GM23338 (cell line): ENCODE results near the gene PHF1.

ENCODE experiments used
- CREB1 ChIP-seq: fragments of 250-450 bp; sonication (Bioruptor Pico); IDR thresholded peaks from 2 replicates; pipeline ENCODE4 v1.5.0; 2020; ENCODE audit warnings: low read depth, mild to moderate bottlenecking, moderate library complexity
- CTCF ChIP-seq, 2 experiments: fragments of 200-600 bp in 1 of 2; sonication (generic) in 1 of 2; conservative IDR thresholded peaks; 2 replicates each; pipeline versions ENCODE4 v1.5.1 to v1.6.1; 2016 to 2017; ENCODE audit warnings: antibody characterized with exemption in 2 of 2, low read depth in 2 of 2, mild to moderate bottlenecking in 2 of 2, moderate library complexity in 1 of 2
- ETS1 ChIP-seq: IDR thresholded peaks from 2 replicates; pipeline ENCODE4 v1.6.1; 2016; ENCODE audit warnings: antibody characterized with exemption
- EZH2 ChIP-seq: fragments of 200-600 bp; sonication (generic); IDR thresholded peaks from one replicate; pipeline ENCODE4 v1.8.0; 2017; ENCODE audit warnings: antibody characterized with exemption, mild to moderate bottlenecking, low read depth; ENCODE audit not compliant: unreplicated experiment
- EZH2phosphoT487 ChIP-seq: fragments of 200-600 bp; sonication (generic); IDR thresholded peaks from one replicate; pipeline ENCODE4 v1.8.1; 2018; ENCODE audit warnings: antibody characterized with exemption; ENCODE audit not compliant: unreplicated experiment
- POLR2AphosphoS5 ChIP-seq: IDR thresholded peaks from 2 replicates; pipeline ENCODE4 v1.6.1; 2016; ENCODE audit warnings: antibody characterized with exemption, low read depth
- REST ChIP-seq: IDR thresholded peaks from one replicate; pipeline ENCODE4 v1.6.1; 2018; ENCODE audit warnings: antibody characterized with exemption; ENCODE audit not compliant: unreplicated experiment
- ZNF114 ChIP-seq: fragments of 250-450 bp; sonication (Bioruptor Pico); IDR thresholded peaks from 2 replicates; pipeline ENCODE4 v1.5.0; 2020; ENCODE audit warnings: mild to moderate bottlenecking, moderate library complexity

GRCh38 chr6:33391278-33391921 is 19.4 kb upstream of the PHF1 start, which contains the start of gene KIFC1:
- peak; percentile 73 to 96 for TF ChIP-seq CTCF (conservative IDR thresholded peaks at IDR 0.05; ENCODE audit: low read depth in 2 of 2)
- TF ChIP-seq EZH2: no peak
- no peak for TF ChIP-seq EZH2phosphoT487
- TF ChIP-seq POLR2AphosphoS5: peak; percentile 64
- TF ChIP-seq REST: no peak
- TF ChIP-seq CREB1 (CRISPR knock-in tag): peak; percentile 91
- TF ChIP-seq ETS1: peak; percentile 48; the same call in 1 of the 2 replicates
- TF ChIP-seq ZNF114 (CRISPR knock-in tag): no peak
